ENCODE measurements around the gene OSTM1. TPM values are rescaled to one million over a fixed set of nuclear protein-coding genes. Genes with fewer than 3 reads are reported as not detected.

Gene OSTM1
- total and polyA plus RNA-seq, 10 donors, result 12.5 to 146 (median 57.0) TPM

DNA sequence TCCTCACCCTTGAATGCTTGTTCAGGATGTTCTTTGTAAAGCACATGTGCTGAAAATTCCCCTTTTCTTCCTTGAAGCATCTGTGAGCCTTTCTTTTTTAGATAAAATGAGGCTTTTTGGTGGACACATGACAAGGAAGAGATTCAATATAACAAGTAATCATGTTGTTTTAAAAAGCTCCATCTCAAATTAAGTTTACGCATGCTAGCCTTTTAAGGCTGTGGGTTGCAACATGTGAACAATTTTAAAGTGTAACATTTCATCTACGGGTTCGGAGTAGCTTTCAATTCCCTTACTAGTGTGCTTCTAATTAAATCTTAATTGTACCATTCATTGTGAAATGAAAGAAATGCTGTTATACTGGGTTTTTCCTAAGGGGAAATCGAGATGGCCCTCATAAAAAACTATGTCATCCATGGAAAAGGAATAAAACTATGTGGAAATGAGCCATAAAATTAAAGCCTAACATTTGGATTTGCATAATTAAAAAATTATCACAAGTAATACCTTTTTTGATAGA is 19.3 kb upstream of the OSTM1 start:
- no peak for DNase-seq
- Histone ChIP-seq H3K36me3 (no peaks in the 10 kb centered on the region), H3K4me3 (no peak overlapping the region), H3K27me3 (replicated peaks in 1 of 7) (peaks cover 0 to 29% (median 0%) of the 10 kb centered on the region in 7 donors), H3K27ac (no peak overlapping the region), H3K9me3 (peaks cover 0 to 4% (median 0%) of the 10 kb centered on the region in 8 donors), H3K4me1 (no peaks in the 10 kb centered on the region)
- TF ChIP-seq POLR2AphosphoS5 (IDR thresholded peaks at IDR 0.05), result no peak
- TF ChIP-seq, protein P1, sequence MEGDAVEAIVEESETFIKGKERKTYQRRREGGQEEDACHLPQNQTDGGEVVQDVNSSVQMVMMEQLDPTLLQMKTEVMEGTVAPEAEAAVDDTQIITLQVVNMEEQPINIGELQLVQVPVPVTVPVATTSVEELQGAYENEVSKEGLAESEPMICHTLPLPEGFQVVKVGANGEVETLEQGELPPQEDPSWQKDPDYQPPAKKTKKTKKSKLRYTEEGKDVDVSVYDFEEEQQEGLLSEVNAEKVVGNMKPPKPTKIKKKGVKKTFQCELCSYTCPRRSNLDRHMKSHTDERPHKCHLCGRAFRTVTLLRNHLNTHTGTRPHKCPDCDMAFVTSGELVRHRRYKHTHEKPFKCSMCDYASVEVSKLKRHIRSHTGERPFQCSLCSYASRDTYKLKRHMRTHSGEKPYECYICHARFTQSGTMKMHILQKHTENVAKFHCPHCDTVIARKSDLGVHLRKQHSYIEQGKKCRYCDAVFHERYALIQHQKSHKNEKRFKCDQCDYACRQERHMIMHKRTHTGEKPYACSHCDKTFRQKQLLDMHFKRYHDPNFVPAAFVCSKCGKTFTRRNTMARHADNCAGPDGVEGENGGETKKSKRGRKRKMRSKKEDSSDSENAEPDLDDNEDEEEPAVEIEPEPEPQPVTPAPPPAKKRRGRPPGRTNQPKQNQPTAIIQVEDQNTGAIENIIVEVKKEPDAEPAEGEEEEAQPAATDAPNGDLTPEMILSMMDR (IDR thresholded peaks at IDR 0.05 in 8 of 11, conservative IDR thresholded peaks at IDR 0.05 in 3 of 11), result no peak
- no peak for TF ChIP-seq POLR2A (IDR thresholded peaks at IDR 0.05)
- intact Hi-C loops (cut with DNase I; ENCODE audit: low total_unique reads), result no loop called here
- 82 to 92% (median 89%) methylated on average over 4 of the region's 4 CpGs for WGBS, 5 donors

DNA sequence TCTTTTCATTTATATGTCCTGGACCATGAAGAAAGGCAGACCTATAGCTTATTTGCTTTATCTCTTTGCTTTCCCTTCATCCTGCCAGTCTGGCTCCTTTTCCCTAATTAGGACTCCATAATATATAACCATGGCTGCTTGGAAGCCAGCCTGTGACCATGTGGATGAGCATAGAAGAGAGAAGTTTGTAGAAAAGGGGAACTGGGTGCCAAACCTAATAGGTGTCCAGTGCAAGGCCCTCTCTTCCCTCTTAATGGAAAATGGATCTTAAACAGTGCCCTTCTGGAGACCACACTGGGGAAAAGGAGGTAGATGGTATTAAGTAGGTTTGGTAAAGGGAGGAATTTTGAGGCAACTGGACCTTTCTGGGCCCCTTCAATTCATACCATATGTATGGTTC is 16.7 kb upstream of the OSTM1 start:
- peaks cover 0 to 23% (median 0%) of the 10 kb centered on the region in 7 donors for H3K27me3 ChIP-seq (replicated peaks in 1 of 7)
- H3K9me3 ChIP-seq, result no peaks in the 10 kb centered on the region
- no peak for TF ChIP-seq POLR2A (IDR thresholded peaks at IDR 0.05)
- TF ChIP-seq, protein P1 (IDR thresholded peaks at IDR 0.05 in 8 of 11, conservative IDR thresholded peaks at IDR 0.05 in 3 of 11), result no peak
- no peak for TF ChIP-seq POLR2AphosphoS5 (IDR thresholded peaks at IDR 0.05)
- DNase-seq, result no peak
- H3K4me3 ChIP-seq, result no peak overlapping the region
- H3K4me1 ChIP-seq, result no peaks in the 10 kb centered on the region
- no peak overlapping the region for H3K27ac ChIP-seq
- no peaks in the 10 kb centered on the region for H3K36me3 ChIP-seq
- intact Hi-C loops (cut with DNase I; ENCODE audit: low total_unique reads), result no loop called here

DNA sequence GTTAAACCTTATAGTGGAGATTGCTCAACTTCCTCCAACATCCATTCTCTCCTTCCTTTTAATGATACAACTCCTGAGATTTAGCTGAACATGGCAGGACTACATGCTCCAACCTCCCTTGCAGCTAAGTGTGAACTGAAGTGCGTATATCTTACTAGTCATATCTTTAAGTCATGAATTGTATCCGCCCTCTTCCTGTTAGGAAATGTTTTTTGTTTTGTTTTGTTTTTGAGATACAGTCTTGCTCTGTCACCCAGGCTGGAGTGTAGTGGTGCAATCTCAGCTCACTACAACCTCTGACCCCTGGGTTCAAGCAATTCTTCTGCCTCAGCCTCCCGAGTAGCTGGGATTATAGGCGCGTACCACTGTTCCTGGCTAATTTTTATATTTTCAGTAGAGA is 8.8 kb upstream of the OSTM1 start:
- TF ChIP-seq, protein P1 (IDR thresholded peaks at IDR 0.05 in 8 of 11, conservative IDR thresholded peaks at IDR 0.05 in 3 of 11), result no peak
- TF ChIP-seq POLR2A (IDR thresholded peaks at IDR 0.05), result no peak
- Histone ChIP-seq H3K4me3 (no peak overlapping the region), H3K9me3 (no peaks in the 10 kb centered on the region), H3K36me3 (no peaks in the 10 kb centered on the region), H3K4me1 (no peaks in the 10 kb centered on the region), H3K27ac (no peak overlapping the region), H3K27me3 (replicated peaks in 1 of 7) (no peaks in the 10 kb centered on the region)
- intact Hi-C loops (cut with DNase I; ENCODE audit: low total_unique reads), result no loop called here
- WGBS, 5 donors, result 85 to 94% (median 86%) methylated on average over 5 of the region's 5 CpGs
- no peak for DNase-seq

DNA sequence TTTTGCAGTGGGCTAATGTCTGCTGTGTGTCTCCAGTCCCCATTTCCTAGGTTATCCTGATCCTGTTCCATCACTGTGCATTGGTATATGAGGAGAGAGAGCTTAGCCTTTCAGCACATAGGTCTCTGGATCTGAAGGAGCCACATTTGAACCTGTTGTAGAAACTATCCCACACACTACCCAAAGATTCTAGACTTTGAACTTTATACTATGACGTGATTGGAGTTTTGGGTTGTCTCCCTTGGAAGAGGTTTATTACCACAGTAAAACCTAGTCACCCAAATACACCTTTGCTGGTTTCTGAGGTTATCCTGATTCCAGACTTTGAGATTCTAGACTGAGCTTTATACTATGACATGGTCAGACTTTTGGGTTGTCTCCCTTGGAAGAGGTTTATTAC is 8.0 kb upstream of the OSTM1 start:
- TF ChIP-seq POLR2A (IDR thresholded peaks at IDR 0.05) (no peak), POLR2AphosphoS5 (IDR thresholded peaks at IDR 0.05) (no peak)
- WGBS, 5 donors, result 85 to 97% (median 92%) methylated on average over 1 of the region's 1 CpG
- H3K4me3 ChIP-seq, result no peak overlapping the region

More for the DNA sequence above, 8.0 kb upstream of the OSTM1 start:
- intact Hi-C loops (cut with DNase I; ENCODE audit: low total_unique reads), result no loop called here
- H3K9me3 ChIP-seq, result no peaks in the 10 kb centered on the region
- no peaks in the 10 kb centered on the region for H3K36me3 ChIP-seq
- DNase-seq, result no peak
- H3K27ac ChIP-seq, result no peak overlapping the region
- no peaks in the 10 kb centered on the region for H3K27me3 ChIP-seq (replicated peaks in 1 of 7)
- no peaks in the 10 kb centered on the region for H3K4me1 ChIP-seq
